NCI-H748 treated with DMSO at 0.1 percent for 48 hours (cell line): ENCODE results near the gene KLHL30.

Experiments used
- DNase-seq: peaks from one replicate; lab custom pipeline; 2025; lab: John Stamatoyannopoulos, UW

KLHL30 gene

GRCh38 chr2:238138331-238139195 is at the start of gene KLHL30:
Gene KLHL30, plus strand, starts transcription at chr2:238138668. Its CDS starts 2,087 bp downstream, at chr2:238140755.
- no peak for DNase-seq

GRCh38 chr2:238090887-238091286 is 47.6 kb upstream of the KLHL30 start:
- no peak for DNase-seq

GRCh38 chr2:238091436-238092060 is 46.9 kb upstream of the KLHL30 start:
- no peak for DNase-seq

GRCh38 chr2:238092486-238093035 is 45.9 kb upstream of the KLHL30 start:
- DNase-seq: no peak

- no peak for DNase-seq
Measured at GRCh38 chr2:238093181-238094140, 45.0 kb upstream of the KLHL30 start.

GRCh38 chr2:238094438-238095022 is 43.9 kb upstream of the KLHL30 start:
- no peak for DNase-seq

- no peak for DNase-seq
Measured at GRCh38 chr2:238095143-238095542, 43.3 kb upstream of the KLHL30 start.

GRCh38 chr2:238096311-238097011 is 42.0 kb upstream of the KLHL30 start:
- DNase-seq: no peak

GRCh38 chr2:238097201-238097987 is 41.1 kb upstream of the KLHL30 start:
- DNase-seq: no peak

GRCh38 chr2:238097988-238098871 is 40.2 kb upstream of the KLHL30 start:
- no peak for DNase-seq

- no peak for DNase-seq
Measured at GRCh38 chr2:238098901-238099713, 39.4 kb upstream of the KLHL30 start.

GRCh38 chr2:238099714-238100048 is 38.8 kb upstream of the KLHL30 start:
- DNase-seq: no peak

GRCh38 chr2:238100049-238100820 is 38.2 kb upstream of the KLHL30 start, which contains the start of gene ESPNL:
Gene ESPNL, plus strand, starts transcription at chr2:238100340. Its CDS starts 80 bp downstream, at chr2:238100420.
- DNase-seq: no peak

GRCh38 chr2:238100821-238101771 is 37.4 kb upstream of the KLHL30 start:
- DNase-seq: no peak

GRCh38 chr2:238101891-238102841 is 36.3 kb upstream of the KLHL30 start:
- DNase-seq: no peak
